ENCODE data around the gene RENBP. TPM values are rescaled to one million over a fixed set of nuclear protein-coding genes. Genes with fewer than 3 reads are reported as not detected.

RENBP gene
- total and polyA plus RNA-seq, 2 of the 13 experiments (the other 11 are each of a cell fraction or from before 2014, with no cell fraction given) = 1.4 to 2.6 TPM

DNA sequence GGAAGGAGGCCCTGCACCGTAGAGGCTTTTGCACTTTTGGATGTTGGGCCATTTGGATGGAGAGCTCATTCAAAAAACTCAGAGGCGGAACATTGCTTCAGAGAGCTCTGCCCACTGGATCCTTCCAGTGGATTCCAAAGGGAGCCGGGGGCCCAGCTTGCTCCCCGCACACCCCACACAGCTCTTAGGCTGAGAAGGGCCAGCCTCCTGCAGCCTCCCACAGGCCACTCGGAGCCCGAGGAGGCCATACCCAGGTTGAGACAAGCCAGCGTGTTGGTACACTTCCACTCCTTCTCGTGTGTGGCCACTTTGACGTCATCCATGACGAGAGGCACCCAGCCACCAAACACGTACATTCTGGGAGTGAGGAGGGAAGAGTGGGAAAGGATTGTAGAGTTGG is 16.8 kb upstream of the RENBP start:
- H3K36me3 ChIP-seq (replicated peaks in 1 of 2; ENCODE audit: control insufficient read depth in 1 of 2, insufficient read depth in 2 of 2, low read length in 2 of 2) = peaks cover 19 to 75% of the 10 kb centered on the region in 2 experiments; a peak in 4 of 5 replicates
- no peaks in the 10 kb centered on the region for H3K27me3 ChIP-seq (ENCODE audit: control insufficient read depth in 1 of 2, insufficient read depth in 2 of 2, low read length in 2 of 2)
- H3K4me3 ChIP-seq (replicated peaks in 1 of 3; ENCODE audit: insufficient read depth in 1 of 3, low read depth in 2 of 3, low read length in 3 of 3) = no peak overlapping the region
- in situ Hi-C loops (cut with HindIII; ENCODE audit: extremely low pct_ligation_motif_present, low pct_unique_long_range_greater_than_20kb) (no loop called here), intact Hi-C loops (cut with micrococcal nuclease; ENCODE audit: unreplicated experiment) (no loop called here)
- no peak overlapping the region for H3K9ac ChIP-seq (ENCODE audit: insufficient read depth, low read depth, low read length)
- H4K20me1 ChIP-seq (ENCODE audit: insufficient read depth, low read length) = peaks cover 15% of the 10 kb centered on the region; the same call in 1 of the 2 replicates
- TF ChIP-seq SOX5 (CRISPR knock-in tag; IDR thresholded peaks at IDR 0.05; ENCODE audit: borderline replicate concordance) = no peak
- TF ChIP-seq, protein P1, sequence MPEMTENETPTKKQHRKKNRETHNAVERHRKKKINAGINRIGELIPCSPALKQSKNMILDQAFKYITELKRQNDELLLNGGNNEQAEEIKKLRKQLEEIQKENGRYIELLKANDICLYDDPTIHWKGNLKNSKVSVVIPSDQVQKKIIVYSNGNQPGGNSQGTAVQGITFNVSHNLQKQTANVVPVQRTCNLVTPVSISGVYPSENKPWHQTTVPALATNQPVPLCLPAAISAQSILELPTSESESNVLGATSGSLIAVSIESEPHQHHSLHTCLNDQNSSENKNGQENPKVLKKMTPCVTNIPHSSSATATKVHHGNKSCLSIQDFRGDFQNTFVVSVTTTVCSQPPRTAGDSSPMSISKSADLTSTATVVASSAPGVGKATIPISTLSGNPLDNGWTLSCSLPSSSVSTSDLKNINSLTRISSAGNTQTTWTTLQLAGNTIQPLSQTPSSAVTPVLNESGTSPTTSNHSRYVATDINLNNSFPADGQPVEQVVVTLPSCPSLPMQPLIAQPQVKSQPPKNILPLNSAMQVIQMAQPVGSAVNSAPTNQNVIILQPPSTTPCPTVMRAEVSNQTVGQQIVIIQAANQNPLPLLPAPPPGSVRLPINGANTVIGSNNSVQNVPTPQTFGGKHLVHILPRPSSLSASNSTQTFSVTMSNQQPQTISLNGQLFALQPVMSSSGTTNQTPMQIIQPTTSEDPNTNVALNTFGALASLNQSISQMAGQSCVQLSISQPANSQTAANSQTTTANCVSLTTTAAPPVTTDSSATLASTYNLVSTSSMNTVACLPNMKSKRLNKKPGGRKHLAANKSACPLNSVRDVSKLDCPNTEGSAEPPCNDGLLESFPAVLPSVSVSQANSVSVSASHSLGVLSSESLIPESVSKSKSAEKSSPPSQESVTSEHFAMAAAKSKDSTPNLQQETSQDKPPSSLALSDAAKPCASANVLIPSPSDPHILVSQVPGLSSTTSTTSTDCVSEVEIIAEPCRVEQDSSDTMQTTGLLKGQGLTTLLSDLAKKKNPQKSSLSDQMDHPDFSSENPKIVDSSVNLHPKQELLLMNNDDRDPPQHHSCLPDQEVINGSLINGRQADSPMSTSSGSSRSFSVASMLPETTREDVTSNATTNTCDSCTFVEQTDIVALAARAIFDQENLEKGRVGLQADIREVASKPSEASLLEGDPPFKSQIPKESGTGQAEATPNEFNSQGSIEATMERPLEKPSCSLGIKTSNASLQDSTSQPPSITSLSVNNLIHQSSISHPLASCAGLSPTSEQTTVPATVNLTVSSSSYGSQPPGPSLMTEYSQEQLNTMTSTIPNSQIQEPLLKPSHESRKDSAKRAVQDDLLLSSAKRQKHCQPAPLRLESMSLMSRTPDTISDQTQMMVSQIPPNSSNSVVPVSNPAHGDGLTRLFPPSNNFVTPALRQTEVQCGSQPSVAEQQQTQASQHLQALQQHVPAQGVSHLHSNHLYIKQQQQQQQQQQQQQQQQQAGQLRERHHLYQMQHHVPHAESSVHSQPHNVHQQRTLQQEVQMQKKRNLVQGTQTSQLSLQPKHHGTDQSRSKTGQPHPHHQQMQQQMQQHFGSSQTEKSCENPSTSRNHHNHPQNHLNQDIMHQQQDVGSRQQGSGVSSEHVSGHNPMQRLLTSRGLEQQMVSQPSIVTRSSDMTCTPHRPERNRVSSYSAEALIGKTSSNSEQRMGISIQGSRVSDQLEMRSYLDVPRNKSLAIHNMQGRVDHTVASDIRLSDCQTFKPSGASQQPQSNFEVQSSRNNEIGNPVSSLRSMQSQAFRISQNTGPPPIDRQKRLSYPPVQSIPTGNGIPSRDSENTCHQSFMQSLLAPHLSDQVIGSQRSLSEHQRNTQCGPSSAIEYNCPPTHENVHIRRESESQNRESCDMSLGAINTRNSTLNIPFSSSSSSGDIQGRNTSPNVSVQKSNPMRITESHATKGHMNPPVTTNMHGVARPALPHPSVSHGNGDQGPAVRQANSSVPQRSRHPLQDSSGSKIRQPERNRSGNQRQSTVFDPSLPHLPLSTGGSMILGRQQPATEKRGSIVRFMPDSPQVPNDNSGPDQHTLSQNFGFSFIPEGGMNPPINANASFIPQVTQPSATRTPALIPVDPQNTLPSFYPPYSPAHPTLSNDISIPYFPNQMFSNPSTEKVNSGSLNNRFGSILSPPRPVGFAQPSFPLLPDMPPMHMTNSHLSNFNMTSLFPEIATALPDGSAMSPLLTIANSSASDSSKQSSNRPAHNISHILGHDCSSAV (CRISPR knock-in tag; IDR thresholded peaks at IDR 0.05; ENCODE audit: borderline replicate concordance) = no peak
- peaks cover 27% of the 10 kb centered on the region for H3K79me2 ChIP-seq (ENCODE audit: insufficient read depth, low read length)
- CTCF ChIA-PET (ENCODE audit: low intra/inter-chr PET ratio, low total read pairs) = no interaction called here
- H3K9me3 ChIP-seq (ENCODE audit: low read length) = no peaks in the 10 kb centered on the region
- no peak overlapping the region for H2AFZ ChIP-seq (ENCODE audit: low read length)
- DNase-seq (ENCODE audit: low spot score) = no peak
- 98% methylated on average over 8 of the region's 11 CpGs for WGBS (ENCODE audit: low lambda C conversion rate)
- no peak overlapping the region for H3K4me2 ChIP-seq (ENCODE audit: low read depth, low read length)
- no peak overlapping the region for H3K27ac ChIP-seq (ENCODE audit: extremely low read length, insufficient read depth, low read length)
- no peak for FAIRE-seq
- POLR2A ChIA-PET = no interaction called here
- ATAC-seq = no peak
- no TSS peak for BruUV-seq (replicated peaks)
- 0 out of 2 replicates have a peak, but pooled peaks cover 3% of the 10 kb centered on the region for H3K4me1 ChIP-seq (ENCODE audit: insufficient read depth, low read length)

Measured in HepG2 (cell line).